Kidney (tissue), 14 donors: ENCODE measurements around the gene EPHB1. TPM values are rescaled to one million over a fixed set of nuclear protein-coding genes. Genes with fewer than 3 reads are reported as not detected.

Experiments used
- DNase-seq, 5 donors: peaks; one replicate each; pipeline ENCODE4 v3.0.0-alpha.2; 2013 to 2020
- FAIRE-seq: peaks from 2 replicates; lab custom pipeline; 2012; peaks lifted over from hg19 to GRCh38; lab: Jason Lieb, UNC
- H3K27ac ChIP-seq, 2 donors: one replicate each; pipeline ENCODE4 v1.7.0; 2013; ENCODE audit warnings: low read depth in 2 of 2, low read length in 2 of 2, inconsistent platforms in 1 of 2
- H3K27me3 ChIP-seq: one replicate; pipeline ENCODE4 v1.7.1; 2013; ENCODE audit warnings: low read length, inconsistent platforms; ENCODE audit not compliant: control insufficient read depth, insufficient read depth
- H3K36me3 ChIP-seq, 3 donors: one replicate each; pipeline versions ENCODE4 v1.7.0 to v1.7.1; 2013; ENCODE audit warnings: low read length in 3 of 3, control low read depth in 1 of 3, inconsistent platforms in 1 of 3; ENCODE audit not compliant: insufficient read depth in 3 of 3, control insufficient read depth in 2 of 3
- H3K4me1 ChIP-seq, 3 donors: one replicate each; pipeline versions ENCODE4 v1.7.0 to v1.7.1; 2013; ENCODE audit warnings: low read length in 3 of 3, inconsistent platforms in 1 of 3, low read depth in 1 of 3; ENCODE audit not compliant: control insufficient read depth in 2 of 3, insufficient read depth in 2 of 3
- H3K4me3 ChIP-seq, 3 donors: one replicate each; pipeline versions ENCODE4 v1.7.0 to v1.8.1; 2013; ENCODE audit warnings: low read length in 3 of 3, control low read depth in 1 of 3, inconsistent platforms in 1 of 3
- H3K9ac ChIP-seq, 3 donors: one replicate each; pipeline versions ENCODE4 v1.7.0 to v1.7.1; 2013; ENCODE audit warnings: low read length in 3 of 3, control low read depth in 1 of 3, inconsistent platforms in 1 of 3
- H3K9me3 ChIP-seq, 3 donors: one replicate each; pipeline versions ENCODE4 v1.7.0 to v1.7.1; 2013; ENCODE audit warnings: low read length in 3 of 3, control low read depth in 1 of 3, inconsistent platforms in 1 of 3; ENCODE audit not compliant: control insufficient read depth in 2 of 3, insufficient read depth in 1 of 3
- intact Hi-C: fragments of 100-400 bp; cut with DNase I; formaldehyde crosslinking; loops from one replicate; pipeline ENCODE4 v1.11.1; 2022
- polyA plus RNA-seq: library from polyadenylated mRNA; stranded (reverse); fragments of 350-450 nt; fragmentation: Illumina TruSeq; extraction: RNeasy Lipid Tissue Mini Kit (QIAGEN cat#74804); gene quantifications from one replicate; pipeline ENCODE4 v1.2.3, GENCODE V29; 2014; ENCODE audit warnings: low read depth, low replicate concordance; ENCODE audit not compliant: insufficient read depth
- total RNA-seq: library from RNA; stranded (reverse); fragmentation: NEBNext Ultra II Directional; extraction: Animal tissue kit (Norgen Biotek cat#: 25700); gene quantifications from one replicate; pipeline ENCODE4 v1.2.1, GENCODE V29; 2021
- TF ChIP-seq, protein P1 (sequence below): IDR thresholded peaks from 3 replicates; pipeline ENCODE4 v1.5.1; 2012; ENCODE audit warnings: mild to moderate bottlenecking, moderate library complexity, borderline replicate concordance; ENCODE audit not compliant: insufficient read depth; ENCODE audit errors: extremely low read depth
- donor health status: control.
- donor health status: control.
- donor health status: control.
- donor health status: control.
- donor health status: control.
- donor health status: DM: yes; HTN: yes; CAD: no.
- donor health status: Normal renal cell carcinoma (clear cell type).

The EPHB1 gene
- total and polyA plus RNA-seq, 2 donors from 2014 or later: 0.39 to 3.2 TPM

DNA sequence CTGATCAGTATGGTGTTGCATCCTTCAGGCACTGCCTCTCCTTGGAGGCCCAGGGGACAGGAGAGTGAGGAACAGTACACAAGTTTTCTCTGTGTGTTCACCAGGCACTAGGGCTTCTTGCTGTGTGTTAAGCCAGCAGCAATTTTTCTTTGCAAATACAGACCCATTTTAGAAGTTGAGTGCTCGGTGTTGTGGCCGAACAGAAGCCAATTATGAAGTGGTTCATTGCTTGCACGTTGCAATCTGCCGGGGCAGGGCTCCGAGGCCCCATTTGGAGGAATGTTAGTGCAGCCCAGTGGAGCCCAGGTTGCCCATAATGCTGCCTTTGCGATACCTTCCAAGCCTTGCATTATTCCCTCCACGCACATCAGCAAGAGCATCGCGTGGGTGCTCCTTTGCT, 51.0 kb downstream of the EPHB1 start:
- no peak for FAIRE-seq
- H3K9me3 ChIP-seq: peaks cover 0 to 4% (median 0%) of the 10 kb centered on the region in 3 donors

DNA sequence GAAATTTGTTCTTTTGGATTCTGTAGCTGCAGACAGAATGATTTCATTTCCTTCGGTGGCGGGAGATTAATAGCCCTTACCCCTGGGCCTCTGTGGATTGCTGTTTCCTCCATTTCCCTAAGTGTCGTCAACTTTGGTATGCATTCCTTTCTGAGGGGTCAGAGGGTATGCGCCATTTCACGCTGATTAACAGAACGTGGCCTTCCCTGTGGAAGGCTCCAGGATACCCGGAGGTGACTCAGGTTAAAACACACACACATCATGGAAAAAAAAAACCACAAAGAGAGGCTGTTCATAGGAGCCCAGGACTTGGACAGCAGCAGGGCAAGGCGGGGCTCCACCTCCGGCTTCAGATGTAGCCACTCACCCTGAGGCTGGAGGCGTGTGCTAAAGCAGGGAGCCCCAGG, 51.9 kb downstream of the EPHB1 start:
- no peaks in the 10 kb centered on the region for H3K27me3 ChIP-seq
- H3K27ac ChIP-seq: no peak overlapping the region
- peaks cover 0 to 4% (median 0%) of the 10 kb centered on the region in 3 donors for H3K9me3 ChIP-seq
- no peak for FAIRE-seq
- peak in 4 of 5 donors; percentile 46 to 87 (median 68) for DNase-seq
- intact Hi-C loops: no loop called here
- TF ChIP-seq, protein P1, sequence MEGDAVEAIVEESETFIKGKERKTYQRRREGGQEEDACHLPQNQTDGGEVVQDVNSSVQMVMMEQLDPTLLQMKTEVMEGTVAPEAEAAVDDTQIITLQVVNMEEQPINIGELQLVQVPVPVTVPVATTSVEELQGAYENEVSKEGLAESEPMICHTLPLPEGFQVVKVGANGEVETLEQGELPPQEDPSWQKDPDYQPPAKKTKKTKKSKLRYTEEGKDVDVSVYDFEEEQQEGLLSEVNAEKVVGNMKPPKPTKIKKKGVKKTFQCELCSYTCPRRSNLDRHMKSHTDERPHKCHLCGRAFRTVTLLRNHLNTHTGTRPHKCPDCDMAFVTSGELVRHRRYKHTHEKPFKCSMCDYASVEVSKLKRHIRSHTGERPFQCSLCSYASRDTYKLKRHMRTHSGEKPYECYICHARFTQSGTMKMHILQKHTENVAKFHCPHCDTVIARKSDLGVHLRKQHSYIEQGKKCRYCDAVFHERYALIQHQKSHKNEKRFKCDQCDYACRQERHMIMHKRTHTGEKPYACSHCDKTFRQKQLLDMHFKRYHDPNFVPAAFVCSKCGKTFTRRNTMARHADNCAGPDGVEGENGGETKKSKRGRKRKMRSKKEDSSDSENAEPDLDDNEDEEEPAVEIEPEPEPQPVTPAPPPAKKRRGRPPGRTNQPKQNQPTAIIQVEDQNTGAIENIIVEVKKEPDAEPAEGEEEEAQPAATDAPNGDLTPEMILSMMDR: no peak
- no peak overlapping the region for H3K9ac ChIP-seq
- no peaks in the 10 kb centered on the region for H3K36me3 ChIP-seq
- H3K4me1 ChIP-seq: peaks cover 0 to 5% (median 0%) of the 10 kb centered on the region in 3 donors
- H3K4me3 ChIP-seq: no peak overlapping the region

More for the DNA sequence above, 51.0 kb downstream of the EPHB1 start:
- H3K9ac ChIP-seq: no peak overlapping the region
- no peak for DNase-seq
- no peaks in the 10 kb centered on the region for H3K27me3 ChIP-seq
- H3K36me3 ChIP-seq: no peaks in the 10 kb centered on the region
- H3K4me1 ChIP-seq: peaks cover 0 to 5% (median 0%) of the 10 kb centered on the region in 3 donors
- TF ChIP-seq, protein P1: no peak
- no peak overlapping the region for H3K27ac ChIP-seq
- intact Hi-C loops: no loop called here
- no peak overlapping the region for H3K4me3 ChIP-seq

DNA sequence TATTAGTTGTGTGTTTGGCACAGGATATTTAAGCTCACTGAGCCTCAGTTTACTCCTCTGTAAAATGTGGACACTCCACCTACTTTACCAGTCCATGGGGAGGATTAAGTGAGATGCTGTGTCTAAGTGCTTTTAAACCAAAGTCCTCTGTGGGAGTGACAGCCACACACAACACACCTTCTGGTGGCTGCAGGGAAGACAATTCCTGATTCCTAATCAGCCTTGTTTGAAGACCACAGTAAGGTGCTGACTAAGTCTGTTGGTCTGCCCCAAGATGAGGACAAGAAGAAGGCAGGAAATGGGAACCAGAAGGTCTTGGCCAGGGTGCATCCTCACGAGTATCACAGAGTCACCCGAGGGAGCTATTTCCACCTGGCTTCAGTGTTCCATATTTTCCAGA, 52.3 kb downstream of the EPHB1 start:
- Histone ChIP-seq H3K27ac (no peak overlapping the region), H3K27me3 (no peaks in the 10 kb centered on the region), H3K36me3 (no peaks in the 10 kb centered on the region), H3K4me3 (no peak overlapping the region), H3K9ac (no peak overlapping the region), H3K9me3 (peaks cover 0 to 3% (median 0%) of the 10 kb centered on the region in 3 donors), H3K4me1 (peaks cover 0 to 5% (median 0%) of the 10 kb centered on the region in 3 donors)
- TF ChIP-seq, protein P1: no peak
- intact Hi-C loops: no loop called here
- FAIRE-seq (no peak), DNase-seq (no peak)

DNA sequence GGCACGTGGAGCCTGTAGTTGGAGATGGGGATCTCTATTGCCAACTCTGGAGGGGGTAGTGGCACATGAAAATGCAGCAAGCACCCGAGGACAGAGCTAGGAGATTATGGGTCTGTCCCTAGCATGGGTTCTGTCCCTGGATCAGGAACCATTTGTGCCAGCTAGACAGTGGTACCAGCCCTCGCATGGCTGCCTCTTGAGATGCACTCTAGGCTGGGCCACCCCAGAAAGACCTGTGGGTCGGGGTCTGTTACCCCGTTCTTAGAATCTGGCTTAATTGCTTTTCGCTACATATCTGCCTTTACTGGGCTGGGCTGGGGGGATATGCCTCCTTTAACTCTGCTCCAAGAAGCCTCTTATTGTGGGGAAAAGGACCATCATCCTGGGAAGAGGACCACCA, 54.5 kb downstream of the EPHB1 start:
- intact Hi-C loops: no loop called here
- H3K27me3 ChIP-seq: no peaks in the 10 kb centered on the region
- H3K9ac ChIP-seq: no peak overlapping the region
- DNase-seq (no peak), FAIRE-seq (no peak)
- H3K4me3 ChIP-seq: no peak overlapping the region
- H3K9me3 ChIP-seq: no peaks in the 10 kb centered on the region
- no peaks in the 10 kb centered on the region for H3K36me3 ChIP-seq
- TF ChIP-seq, protein P1: no peak
- H3K4me1 ChIP-seq: peaks cover 0 to 5% (median 0%) of the 10 kb centered on the region in 3 donors
- H3K27ac ChIP-seq: no peak overlapping the region
